Prostate gland (tissue), 2 donors: ENCODE data around the gene TCAP. TPM values are rescaled to one million over a fixed set of nuclear protein-coding genes. Genes with fewer than 3 reads are reported as not detected.
"Not testable (repeated sequence)": the region's sequence is repeated elsewhere in the genome, so short reads cannot be mapped to it uniquely, and the experiment has no call there.

Source experiments
- DNase-seq: peaks from one replicate; pipeline ENCODE4 v3.0.0-alpha.2; 2019; ENCODE audit warnings: low spot score
- H3K27ac ChIP-seq, 2 donors: fragments of 200-600 bp; sonication (generic); 2 replicates each; pipeline ENCODE4 v1.5.1; 2017 to 2019
- H3K27me3 ChIP-seq: fragments of 200-600 bp; sonication (generic); replicated peaks from 2 replicates; pipeline ENCODE4 v1.5.1; 2019; ENCODE audit not compliant: insufficient read depth
- H3K36me3 ChIP-seq, 2 donors: fragments of 200-600 bp; sonication (generic); 1 replicate in 1 of 2; 2 replicates in 1 of 2; pipeline versions ENCODE4 v1.5.1 to v1.8.1; 2017 to 2019
- H3K4me1 ChIP-seq: fragments of 200-600 bp; sonication (generic); replicated peaks from 2 replicates; pipeline ENCODE4 v1.5.1; 2019
- H3K4me3 ChIP-seq, 2 donors: fragments of 200-600 bp; sonication (generic); 2 replicates each; pipeline ENCODE4 v1.5.1; 2017 to 2019
- H3K9me3 ChIP-seq: fragments of 200-600 bp; sonication (generic); 2 replicates; pipeline ENCODE4 v1.5.1; 2017
- CTCF ChIP-seq, 4 experiments: fragments of 200-600 bp in 2 of 4; fragments of 450-650 bp in 2 of 4; sonication (generic) in 2 of 4; IDR thresholded peaks; 1 replicate in 3 of 4; 2 replicates in 1 of 4; pipeline ENCODE4 v1.5.1; 2016 to 2019; ENCODE audit warnings: antibody characterized with exemption in 4 of 4, mild to moderate bottlenecking in 2 of 4, moderate library complexity in 2 of 4
- POLR2A ChIP-seq: fragments of 450-650 bp; IDR thresholded peaks from one replicate; pipeline ENCODE4 v1.6.1; 2016; ENCODE audit warnings: antibody characterized with exemption, mild to moderate bottlenecking
- POLR2AphosphoS5 ChIP-seq: sonication (generic); formaldehyde crosslinking; IDR thresholded peaks from one replicate; pipeline ENCODE4 v1.6.1; 2017; ENCODE audit warnings: antibody characterized with exemption
- WGBS: methylation state at CpG from one replicate; pipeline ENCODE4 v1.1.5; 2018; 5-methylcytosine and 5-hydroxymethylcytosine counted together
- intact Hi-C: fragments of 100-400 bp; cut with DNase I; formaldehyde crosslinking; loops from one replicate; pipeline ENCODE4 v1.14.2; 2022
- total RNA-seq, 2 donors: library from RNA; depleted of rRNA; stranded (reverse); fragments of >200 nt; gene quantifications; one replicate each; pipeline ENCODE4 v1.1.0, GENCODE V29; 2016

TCAP gene
- total RNA-seq, 2 donors from 2014 or later: 4.3 to 44.3 TPM

DNA sequence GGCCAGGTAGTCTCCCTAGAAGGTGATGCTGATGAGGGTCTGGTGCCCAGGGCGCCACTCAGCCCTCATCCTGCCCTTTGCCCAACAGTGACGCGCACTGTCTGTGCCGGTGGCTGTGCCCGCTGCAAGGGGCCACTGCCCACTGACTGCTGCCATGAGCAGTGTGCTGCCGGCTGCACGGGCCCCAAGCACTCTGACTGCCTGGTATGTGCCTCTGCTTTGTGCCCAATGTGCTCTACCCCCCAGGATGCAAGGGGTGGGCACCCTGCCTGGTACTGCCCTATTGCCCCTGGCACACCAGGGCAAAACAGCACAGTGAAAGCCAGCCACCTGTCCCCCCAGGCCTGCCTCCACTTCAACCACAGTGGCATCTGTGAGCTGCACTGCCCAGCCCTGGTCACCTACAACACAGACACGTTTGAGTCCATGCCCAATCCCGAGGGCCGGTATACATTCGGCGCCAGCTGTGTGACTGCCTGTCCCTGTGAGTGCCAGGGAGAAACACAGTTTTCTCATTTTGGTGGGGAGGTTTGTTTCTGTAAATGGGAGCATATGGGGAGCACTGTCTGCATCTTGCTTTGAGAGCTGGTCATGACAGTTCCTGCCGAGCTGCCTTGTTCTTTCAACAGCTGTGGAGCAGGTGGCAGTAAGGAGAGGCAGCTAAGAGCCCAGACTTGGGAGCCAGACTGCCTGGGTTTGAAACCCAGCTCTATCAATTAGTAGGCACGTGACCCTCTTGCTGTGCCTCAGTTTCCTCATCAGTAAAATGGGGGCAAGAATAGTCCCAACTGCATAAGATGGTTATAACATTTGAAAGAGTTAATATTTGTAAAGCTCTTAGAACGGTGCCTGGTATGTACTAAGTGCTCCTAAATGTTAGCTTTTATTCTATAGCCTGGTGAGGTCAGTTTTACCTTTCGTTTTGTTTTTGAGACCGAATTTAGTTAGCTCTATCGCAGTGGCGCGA, 45.1 kb downstream of the TCAP start:
- Histone ChIP-seq H3K4me3 (no peak overlapping the region), H3K27me3 (no peaks in the 10 kb centered on the region), H3K27ac (no peak overlapping the region), H3K36me3 (peaks cover 7 to 28% of the 10 kb centered on the region in 2 donors), H3K4me1 (peaks cover 21% of the 10 kb centered on the region), H3K9me3 (no peaks in the 10 kb centered on the region)
- WGBS: 89% methylated on average over 20 of the region's 20 CpGs
- TF ChIP-seq POLR2AphosphoS5 (no peak), POLR2A (no peak), CTCF (IDR thresholded peaks at IDR 0.05) (no peak)
- intact Hi-C loops: no loop called here
- DNase-seq: no peak

DNA sequence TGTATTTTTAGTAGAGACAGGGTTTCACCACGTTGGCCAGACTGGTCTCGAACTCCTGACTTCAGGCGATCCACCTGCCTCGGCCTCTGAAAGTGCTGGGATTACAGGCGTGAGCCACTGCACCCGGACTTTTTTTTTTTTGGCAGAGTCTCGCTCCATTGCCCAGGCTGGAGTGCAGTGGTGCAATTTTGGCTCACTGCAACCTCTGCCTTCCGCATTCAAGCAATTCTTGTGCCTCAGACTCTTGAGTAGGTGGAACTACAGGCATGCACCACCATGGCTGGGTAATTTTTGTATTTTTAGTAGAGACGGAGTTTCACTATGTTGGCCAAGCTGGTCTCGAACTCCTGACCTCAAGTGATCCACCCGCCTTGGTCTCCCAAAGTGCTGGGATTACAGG, 45.9 kb downstream of the TCAP start:
- H3K9me3 ChIP-seq, intact Hi-C loops, H3K27ac ChIP-seq, H3K4me3 ChIP-seq, H3K27me3 ChIP-seq, DNase-seq: not testable (repeated sequence)
- peaks cover 24% of the 10 kb centered on the region for H3K4me1 ChIP-seq
- WGBS: 94% methylated on average over 11 of the region's 11 CpGs
- H3K36me3 ChIP-seq: peaks cover 7 to 28% of the 10 kb centered on the region in 2 donors

DNA sequence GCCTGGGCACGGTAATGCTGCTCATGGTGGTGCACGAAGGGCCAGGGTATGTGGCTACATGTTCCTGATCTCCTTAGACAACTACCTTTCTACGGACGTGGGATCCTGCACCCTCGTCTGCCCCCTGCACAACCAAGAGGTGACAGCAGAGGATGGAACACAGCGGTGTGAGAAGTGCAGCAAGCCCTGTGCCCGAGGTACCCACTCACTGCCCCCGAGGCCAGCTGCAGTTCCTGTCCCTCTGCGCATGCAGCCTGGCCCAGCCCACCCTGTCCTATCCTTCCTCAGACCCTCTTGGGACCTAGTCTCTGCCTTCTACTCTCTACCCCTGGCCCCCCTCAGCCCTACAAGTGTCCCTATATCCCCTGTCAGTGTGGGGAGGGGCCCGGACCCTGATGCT, 46.7 kb downstream of the TCAP start:
- H3K36me3 ChIP-seq: peaks cover 7 to 28% of the 10 kb centered on the region in 2 donors
- WGBS: 87% methylated on average over 10 of the region's 10 CpGs
- no peaks in the 10 kb centered on the region for H3K27me3 ChIP-seq

GRCh38 chr17:39714234-39714633, 49.1 kb downstream of the TCAP start:
- H3K4me1 ChIP-seq: peaks cover 15% of the 10 kb centered on the region
- intact Hi-C loops: no loop called here
- no peak for DNase-seq

More for the DNA sequence above, 46.7 kb downstream of the TCAP start:
- TF ChIP-seq POLR2AphosphoS5: no peak
- TF ChIP-seq POLR2A: no peak
- TF ChIP-seq CTCF (IDR thresholded peaks at IDR 0.05): no peak
- H3K4me3 ChIP-seq: no peak overlapping the region
- no peaks in the 10 kb centered on the region for H3K9me3 ChIP-seq
- intact Hi-C loops: no loop called here
- no peak overlapping the region for H3K27ac ChIP-seq
- DNase-seq: no peak
- H3K4me1 ChIP-seq: peaks cover 24% of the 10 kb centered on the region

More at GRCh38 chr17:39714234-39714633, 49.1 kb downstream of the TCAP start:
- no peaks in the 10 kb centered on the region for H3K9me3 ChIP-seq
- TF ChIP-seq POLR2AphosphoS5 (no peak), CTCF (IDR thresholded peaks at IDR 0.05) (no peak), POLR2A (no peak)
- H3K36me3 ChIP-seq: peaks cover 7 to 20% of the 10 kb centered on the region in 2 donors
- no peak overlapping the region for H3K4me3 ChIP-seq
- 86% methylated on average over 4 of the region's 4 CpGs for whole genome bisulfite sequencing
- no peaks in the 10 kb centered on the region for H3K27me3 ChIP-seq
- H3K27ac ChIP-seq: no peak overlapping the region
